ENCODE results near the gene GTSF1L. TPM values are rescaled to one million over a fixed set of nuclear protein-coding genes. Genes with fewer than 3 reads are reported as not detected.

Gene GTSF1L
- total and polyA plus RNA-seq, 4 donors, result not detected

GRCh38 chr20:43755851-43756250, 29.0 kb upstream of the GTSF1L start:
- Histone ChIP-seq H3K4me3 (ENCODE audit: low read depth in 1 of 3, low read length in 3 of 3) (no peak overlapping the region), H3K27ac (ENCODE audit: low read depth in 1 of 2, low read length in 2 of 2) (no peak overlapping the region), H3K9me3 (ENCODE audit: control insufficient read depth in 4 of 4, low read length in 3 of 4) (no peaks in the 10 kb centered on the region), H3K9ac (ENCODE audit: low read depth in 1 of 2, low read length in 2 of 2) (no peak overlapping the region), H3K36me3 (ENCODE audit: control insufficient read depth in 4 of 4, insufficient read depth in 3 of 4, low read depth in 1 of 4, low read length in 3 of 4) (no peaks in the 10 kb centered on the region), H3K4me1 (ENCODE audit: control insufficient read depth in 4 of 4, insufficient read depth in 4 of 4, low read length in 3 of 4) (no peaks in the 10 kb centered on the region), H3K27me3 (ENCODE audit: control insufficient read depth in 4 of 4, insufficient read depth in 4 of 4, low read length in 3 of 4) (peaks cover 0 to 4% (median 0%) of the 10 kb centered on the region in 4 donors)
- TF ChIP-seq HNF4A (conservative IDR thresholded peaks at IDR 0.05), result no peak
- TF ChIP-seq FOXA2 (IDR thresholded peaks at IDR 0.05), result no peak
- no peak for TF ChIP-seq HNF4G (IDR thresholded peaks at IDR 0.05)
- no peak for TF ChIP-seq SP1 (IDR thresholded peaks at IDR 0.05)
- DNase-seq (ENCODE audit: low spot score), result no peak
- 76% methylated on average over 8 of the region's 8 CpGs for WGBS

GRCh38 chr20:43755390-43755789, 28.6 kb upstream of the GTSF1L start:
- TF ChIP-seq REST (IDR thresholded peaks at IDR 0.05), result no peak
- no peaks in the 10 kb centered on the region for H3K4me1 ChIP-seq (ENCODE audit: control insufficient read depth in 4 of 4, insufficient read depth in 4 of 4, low read length in 3 of 4)
- WGBS, result 89% methylated on average over 7 of the region's 7 CpGs
- H3K9me3 ChIP-seq (ENCODE audit: control insufficient read depth in 4 of 4, low read length in 3 of 4), result no peaks in the 10 kb centered on the region
- no peak overlapping the region for H3K4me3 ChIP-seq (ENCODE audit: low read depth in 1 of 3, low read length in 3 of 3)
- H3K27ac ChIP-seq (ENCODE audit: low read depth in 1 of 2, low read length in 2 of 2), result no peak overlapping the region
- DNase-seq (ENCODE audit: low spot score), result no peak
- no peaks in the 10 kb centered on the region for H3K36me3 ChIP-seq (ENCODE audit: control insufficient read depth in 4 of 4, insufficient read depth in 3 of 4, low read depth in 1 of 4, low read length in 3 of 4)
- no peak overlapping the region for H3K9ac ChIP-seq (ENCODE audit: low read depth in 1 of 2, low read length in 2 of 2)
- H3K27me3 ChIP-seq (ENCODE audit: control insufficient read depth in 4 of 4, insufficient read depth in 4 of 4, low read length in 3 of 4), result peaks cover 0 to 4% (median 0%) of the 10 kb centered on the region in 4 donors

- no peak for DNase-seq (ENCODE audit: low spot score)
- H3K27me3 ChIP-seq (ENCODE audit: control insufficient read depth in 4 of 4, insufficient read depth in 4 of 4, low read length in 3 of 4), result peaks cover 0 to 4% (median 0%) of the 10 kb centered on the region in 4 donors
- H3K9me3 ChIP-seq (ENCODE audit: control insufficient read depth in 4 of 4, low read length in 3 of 4), result no peaks in the 10 kb centered on the region
- whole genome bisulfite sequencing, result 77% methylated on average over 13 of the region's 13 CpGs
- H3K9ac ChIP-seq (ENCODE audit: low read depth in 1 of 2, low read length in 2 of 2), result no peak overlapping the region
- no peaks in the 10 kb centered on the region for H3K4me1 ChIP-seq (ENCODE audit: control insufficient read depth in 4 of 4, insufficient read depth in 4 of 4, low read length in 3 of 4)
- TF ChIP-seq EGR1 (IDR thresholded peaks at IDR 0.05; ENCODE audit: low read depth in 2 of 2) (no peak), ZBTB33 (IDR thresholded peaks at IDR 0.05) (no peak), JUND (IDR thresholded peaks at IDR 0.05) (no peak), TAF1 (conservative IDR thresholded peaks at IDR 0.05) (no peak), RXRA (IDR thresholded peaks at IDR 0.05) (no peak)
- H3K27ac ChIP-seq (ENCODE audit: low read depth in 1 of 2, low read length in 2 of 2), result no peak overlapping the region
- H3K36me3 ChIP-seq (ENCODE audit: control insufficient read depth in 4 of 4, insufficient read depth in 3 of 4, low read depth in 1 of 4, low read length in 3 of 4), result no peaks in the 10 kb centered on the region
- no peak overlapping the region for H3K4me3 ChIP-seq (ENCODE audit: low read depth in 1 of 3, low read length in 3 of 3)
These were observed 25.9 kb upstream of the GTSF1L start for GRCh38 chr20:43752561-43753301.
